GM18511 (cell line): ENCODE measurements around the gene INO80.

ENCODE experiments used
- ATAC-seq: cut with Tn5 transposase; IDR thresholded peaks from one replicate; pipeline ENCODE4 v1.9.1; 2021; ENCODE audit warnings: mild to moderate bottlenecking, moderate library complexity; ENCODE audit not compliant: unreplicated experiment

Gene INO80

DNA sequence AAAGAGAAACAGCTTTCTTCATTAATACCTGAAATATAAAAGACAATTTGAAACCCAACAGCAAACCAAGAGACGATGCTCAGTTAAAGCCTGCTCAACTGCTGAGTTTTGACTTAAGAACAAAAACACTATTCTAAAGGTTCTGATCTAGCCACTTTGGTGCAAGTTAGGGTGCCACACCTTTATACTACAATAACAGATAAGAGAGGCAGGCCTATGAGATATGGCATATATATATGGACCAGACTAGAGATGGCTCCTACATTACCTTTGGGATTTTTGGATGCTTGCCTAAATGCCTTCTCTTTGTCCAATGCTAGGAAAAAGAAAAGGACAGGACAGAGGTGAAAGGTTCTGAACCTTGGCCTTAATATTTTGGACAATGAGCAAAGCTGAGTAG is 68.6 kb downstream of the INO80 start:
- no peak for ATAC-seq

GRCh38 chr15:41043276-41043951 is 72.7 kb downstream of the INO80 start:
- ATAC-seq = no peak

DNA sequence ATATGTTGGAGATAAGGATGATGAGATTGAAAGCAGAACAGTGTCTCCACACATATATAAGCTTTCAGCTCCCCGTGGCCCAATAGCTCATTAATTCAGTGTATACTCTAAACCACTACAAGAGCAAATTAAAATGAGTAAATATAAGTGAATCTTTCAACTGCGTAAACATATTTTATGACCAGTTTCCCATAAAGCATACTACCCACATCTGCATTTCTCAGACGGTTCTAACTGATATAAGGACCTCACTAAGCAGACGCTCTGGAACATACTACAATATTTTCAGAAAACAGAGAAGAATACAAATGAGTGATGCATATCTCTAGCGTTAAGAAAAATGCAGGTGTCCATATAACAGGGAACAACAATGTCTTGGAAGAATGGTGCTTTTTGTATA is 73.2 kb downstream of the INO80 start:
- ATAC-seq = no peak

DNA sequence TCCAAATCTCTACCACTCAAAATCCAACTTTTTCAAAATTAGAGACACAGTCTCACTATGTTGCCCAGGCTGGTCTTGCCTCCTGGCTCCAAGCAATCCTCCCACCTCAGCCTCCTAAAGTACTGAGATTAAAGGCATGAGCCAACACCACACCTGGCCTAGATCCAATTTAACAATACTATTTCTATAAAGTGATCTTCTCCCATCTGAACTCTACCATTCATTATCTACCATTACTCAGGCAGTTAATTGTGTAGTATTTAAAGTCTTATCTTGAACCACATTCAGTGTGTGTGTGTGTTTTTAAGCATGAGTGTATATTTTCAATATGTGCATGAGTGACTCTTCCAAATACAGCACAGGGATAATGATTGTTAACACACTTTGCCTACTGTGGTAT is 77.0 kb downstream of the INO80 start:
- no peak for ATAC-seq

GRCh38 chr15:41032079-41032328 is 84.1 kb downstream of the INO80 start:
- no peak for ATAC-seq

- no peak for ATAC-seq
Measured at GRCh38 chr15:41031232-41032078, 84.6 kb downstream of the INO80 start.

- ATAC-seq = no peak
Measured at GRCh38 chr15:41028853-41029252, 87.2 kb downstream of the INO80 start.

GRCh38 chr15:41025393-41025792 is 90.7 kb downstream of the INO80 start:
- no peak for ATAC-seq

DNA sequence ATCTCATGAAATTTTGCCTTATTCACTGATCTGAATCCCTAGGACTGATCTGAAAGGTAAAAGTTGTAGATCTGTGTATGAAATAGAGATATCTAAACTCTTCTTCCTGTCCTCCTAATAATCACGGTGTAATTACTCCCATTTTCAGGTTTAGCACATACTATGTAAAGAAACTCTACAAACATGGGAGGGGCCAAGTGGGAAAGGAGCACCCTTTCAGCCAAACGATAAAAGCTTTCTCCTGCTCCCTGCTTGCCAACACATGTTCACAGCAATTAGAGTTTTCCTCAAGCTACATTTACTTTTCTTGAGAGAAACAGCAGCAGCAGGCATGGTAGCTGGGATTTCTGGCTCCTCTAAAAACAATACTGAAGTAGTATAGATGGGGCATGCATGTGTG is 91.2 kb downstream of the INO80 start:
- no peak for ATAC-seq

DNA sequence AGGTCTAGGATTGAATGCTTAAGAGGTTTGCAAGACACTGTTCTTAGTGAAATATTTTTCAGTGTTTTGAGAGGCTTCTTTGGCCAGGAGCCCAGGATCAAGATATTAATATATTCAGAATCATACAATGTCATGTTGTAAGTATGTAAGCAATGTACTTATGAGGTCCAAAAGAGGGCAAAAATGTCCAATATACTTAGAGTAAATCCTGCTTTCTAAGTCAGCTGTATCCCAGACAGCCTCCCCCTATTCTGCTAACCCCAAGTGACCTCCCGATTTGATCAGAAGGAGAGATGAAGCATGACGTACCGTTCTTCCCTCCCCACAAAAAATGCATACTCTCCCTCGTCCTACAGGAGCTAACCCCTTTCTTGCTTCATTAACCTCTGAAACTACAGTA is 91.9 kb downstream of the INO80 start:
- ATAC-seq = no peak

- ATAC-seq = no peak
Measured at GRCh38 chr15:41022487-41023090, 93.5 kb downstream of the INO80 start.

DNA sequence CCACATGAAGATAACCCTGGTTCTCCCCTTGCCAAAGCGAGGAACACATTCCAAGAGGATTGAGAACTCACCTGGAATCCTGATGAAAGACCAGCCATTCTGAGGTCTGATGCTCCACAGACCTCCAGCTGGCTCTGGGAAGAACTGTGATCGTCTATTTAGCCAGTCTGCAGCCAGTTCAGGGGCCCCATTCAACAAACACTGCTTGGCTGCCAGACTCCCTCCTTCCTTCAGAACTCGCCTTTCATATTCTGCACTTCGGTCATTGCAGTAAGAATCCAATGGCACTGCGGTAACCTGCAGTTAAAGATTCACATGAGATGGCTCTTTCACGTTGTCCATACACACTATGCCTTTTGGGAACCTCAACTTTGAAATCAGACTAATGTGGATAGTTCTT is 95.3 kb downstream of the INO80 start:
- ATAC-seq = no peak

DNA sequence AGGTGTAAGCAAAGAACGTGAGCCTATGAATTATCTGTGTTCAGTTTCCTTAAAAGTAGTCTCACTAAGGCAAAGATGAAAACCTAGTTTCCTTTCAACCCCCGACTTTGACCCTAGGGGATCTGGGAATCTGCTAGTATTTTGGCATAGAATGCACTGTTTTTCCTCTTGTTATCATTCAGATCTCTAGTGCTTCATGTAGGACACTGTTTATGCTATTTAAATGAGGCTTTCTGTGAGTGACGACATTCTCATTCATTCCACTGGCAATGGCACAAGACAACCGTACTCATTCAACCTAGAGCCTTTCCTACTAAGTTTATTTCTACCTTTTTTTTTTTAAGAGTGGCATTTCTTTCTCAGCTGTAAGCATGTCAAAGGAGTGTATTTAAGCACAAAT is 95.8 kb downstream of the INO80 start:
- ATAC-seq = no peak

DNA sequence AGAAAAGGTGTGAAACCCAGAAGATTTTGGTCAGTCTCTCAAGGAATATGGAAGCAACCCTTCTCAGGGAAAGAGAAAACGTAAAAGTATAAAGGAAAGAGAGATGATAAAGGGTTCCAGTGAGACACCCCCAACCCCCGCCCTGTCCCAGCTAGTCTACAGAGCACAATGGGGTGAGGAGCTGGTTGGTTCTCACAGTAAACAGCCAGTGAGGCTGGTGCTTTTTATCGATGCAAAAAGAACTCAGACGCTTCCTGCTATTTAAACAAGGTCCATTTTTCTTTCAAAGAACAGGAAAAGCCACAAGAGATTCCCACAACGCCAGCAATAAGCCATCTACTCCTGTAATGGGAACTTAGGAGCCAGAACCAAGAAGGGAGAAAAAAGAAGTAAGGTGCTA is 96.9 kb downstream of the INO80 start:
- ATAC-seq = no peak

- no peak for ATAC-seq
Measured at GRCh38 chr15:41018534-41018933, 97.5 kb downstream of the INO80 start.

- ATAC-seq = no peak
Measured at GRCh38 chr15:41017066-41017735, 98.9 kb downstream of the INO80 start.

GRCh38 chr15:41013691-41014414 is 102.2 kb downstream of the INO80 start:
- ATAC-seq = no peak

DNA sequence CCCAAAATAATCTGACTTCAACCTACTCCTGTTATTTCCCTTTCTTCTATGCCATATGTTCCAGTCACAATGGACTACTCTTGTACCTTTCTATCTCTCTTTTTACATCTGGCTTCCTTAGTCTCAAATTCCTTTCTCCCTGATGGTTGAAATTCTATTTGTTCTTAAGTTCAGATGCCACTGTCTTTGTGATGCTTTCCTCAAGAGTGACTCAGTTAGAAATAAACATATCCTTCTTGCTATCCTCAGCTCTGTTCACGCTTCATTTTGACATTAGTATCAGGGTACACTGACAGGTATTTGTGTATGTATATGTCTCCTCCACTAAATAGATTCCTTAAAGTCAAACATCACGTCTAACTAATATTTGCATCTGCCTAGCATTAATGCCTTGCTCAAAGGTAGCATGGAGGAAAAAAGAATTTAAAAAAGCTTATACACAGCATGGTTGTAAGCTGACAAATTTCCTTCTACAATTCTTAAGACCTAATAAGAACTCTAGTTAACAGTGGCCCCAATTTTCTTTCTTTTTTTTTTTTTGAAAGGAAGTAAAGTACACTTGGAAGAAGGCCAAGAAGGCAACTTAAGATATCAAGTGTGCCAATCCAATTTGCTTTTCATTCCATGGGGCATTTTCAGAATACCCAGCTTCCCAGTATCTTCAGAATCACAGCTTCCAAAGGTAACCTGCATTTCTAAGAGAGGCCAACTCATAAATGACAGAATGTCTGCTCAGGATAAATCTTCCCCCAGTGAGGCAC is 104.8 kb downstream of the INO80 start:
- ATAC-seq = no peak

GRCh38 chr15:41010345-41010744 is 105.7 kb downstream of the INO80 start:
- no peak for ATAC-seq

GRCh38 chr15:41006479-41006878 is 109.6 kb downstream of the INO80 start:
- no peak for ATAC-seq
